Measurements from ENCODE around the gene FNBP1L.
"Not testable (repeated sequence)": the region's sequence is repeated elsewhere in the genome, so short reads cannot be mapped to it uniquely, and the experiment has no call there.

FNBP1L gene

GRCh38 chr1:93446837-93447451 lies 974 bp upstream of the FNBP1L start:
- Histone ChIP-seq H3K4me3 (ENCODE audit: low read depth, low read length) (peak overlapping the region; percentile 72), H3K4me1 (ENCODE audit: control insufficient read depth, insufficient read depth, low read length) (peaks cover 15% of the 10 kb centered on the region), H3K27me3 (ENCODE audit: control insufficient read depth, insufficient read depth, low read length) (no peaks in the 10 kb centered on the region), H3K9ac (ENCODE audit: low read depth, low read length) (no peak overlapping the region), H3K36me3 (ENCODE audit: control insufficient read depth, insufficient read depth, low read length) (no peaks in the 10 kb centered on the region), H3K9me3 (ENCODE audit: control insufficient read depth, insufficient read depth, low read length) (no peaks in the 10 kb centered on the region)

- H3K27me3 ChIP-seq (ENCODE audit: control insufficient read depth, insufficient read depth, low read length) = no peaks in the 10 kb centered on the region
- H3K9me3 ChIP-seq (ENCODE audit: control insufficient read depth, insufficient read depth, low read length) = no peaks in the 10 kb centered on the region
- no peaks in the 10 kb centered on the region for H3K36me3 ChIP-seq (ENCODE audit: control insufficient read depth, insufficient read depth, low read length)
- peak overlapping the region; percentile 98 for H3K4me3 ChIP-seq (ENCODE audit: low read depth, low read length)
- peaks cover 17% of the 10 kb centered on the region for H3K4me1 ChIP-seq (ENCODE audit: control insufficient read depth, insufficient read depth, low read length)
- H3K9ac ChIP-seq (ENCODE audit: low read depth, low read length) = peak overlapping the region; percentile 93
These were observed 519 bp downstream of the FNBP1L start for GRCh38 chr1:93448292-93448982.

GRCh38 chr1:93448983-93449804 lies 1.3 kb downstream of the FNBP1L start:
- Histone ChIP-seq H3K27me3 (ENCODE audit: control insufficient read depth, insufficient read depth, low read length) (no peaks in the 10 kb centered on the region), H3K4me3 (ENCODE audit: low read depth, low read length) (peak overlapping the region; percentile 98), H3K9ac (ENCODE audit: low read depth, low read length) (peak overlapping the region; percentile 93), H3K9me3 (ENCODE audit: control insufficient read depth, insufficient read depth, low read length) (no peaks in the 10 kb centered on the region), H3K4me1 (ENCODE audit: control insufficient read depth, insufficient read depth, low read length) (peaks cover 19% of the 10 kb centered on the region), H3K36me3 (ENCODE audit: control insufficient read depth, insufficient read depth, low read length) (no peaks in the 10 kb centered on the region)

- Histone ChIP-seq H3K4me3 (ENCODE audit: low read depth, low read length) (peak overlapping the region; percentile 98), H3K27me3 (ENCODE audit: control insufficient read depth, insufficient read depth, low read length) (no peaks in the 10 kb centered on the region), H3K9ac (ENCODE audit: low read depth, low read length) (no peak overlapping the region), H3K9me3 (ENCODE audit: control insufficient read depth, insufficient read depth, low read length) (no peaks in the 10 kb centered on the region), H3K36me3 (ENCODE audit: control insufficient read depth, insufficient read depth, low read length) (no peaks in the 10 kb centered on the region), H3K4me1 (ENCODE audit: control insufficient read depth, insufficient read depth, low read length) (peaks cover 19% of the 10 kb centered on the region)
These were observed 2.4 kb downstream of the FNBP1L start for GRCh38 chr1:93450321-93450720.

- Histone ChIP-seq H3K36me3 (ENCODE audit: control insufficient read depth, insufficient read depth, low read length) (no peaks in the 10 kb centered on the region), H3K4me1 (ENCODE audit: control insufficient read depth, insufficient read depth, low read length) (peaks cover 15% of the 10 kb centered on the region), H3K27me3 (ENCODE audit: control insufficient read depth, insufficient read depth, low read length) (no peaks in the 10 kb centered on the region), H3K9me3 (ENCODE audit: control insufficient read depth, insufficient read depth, low read length) (no peaks in the 10 kb centered on the region), H3K4me3 (ENCODE audit: low read depth, low read length) (no peak overlapping the region), H3K9ac (ENCODE audit: low read depth, low read length) (no peak overlapping the region)
These were observed 6.0 kb downstream of the FNBP1L start for GRCh38 chr1:93453911-93454310.

GRCh38 chr1:93459126-93459525 lies 11.2 kb downstream of the FNBP1L start:
- no peak overlapping the region for H3K9ac ChIP-seq (ENCODE audit: low read depth, low read length)
- H3K4me3 ChIP-seq (ENCODE audit: low read depth, low read length) = no peak overlapping the region
- peaks cover 12% of the 10 kb centered on the region for H3K4me1 ChIP-seq (ENCODE audit: control insufficient read depth, insufficient read depth, low read length)
- H3K36me3 ChIP-seq (ENCODE audit: control insufficient read depth, insufficient read depth, low read length) = no peaks in the 10 kb centered on the region
- H3K27me3 ChIP-seq (ENCODE audit: control insufficient read depth, insufficient read depth, low read length) = no peaks in the 10 kb centered on the region
- no peaks in the 10 kb centered on the region for H3K9me3 ChIP-seq (ENCODE audit: control insufficient read depth, insufficient read depth, low read length)

- H3K9me3 ChIP-seq (ENCODE audit: control insufficient read depth, insufficient read depth, low read length) = no peaks in the 10 kb centered on the region
- H3K4me3 ChIP-seq (ENCODE audit: low read depth, low read length) = no peak overlapping the region
- no peaks in the 10 kb centered on the region for H3K36me3 ChIP-seq (ENCODE audit: control insufficient read depth, insufficient read depth, low read length)
- peaks cover 12% of the 10 kb centered on the region for H3K4me1 ChIP-seq (ENCODE audit: control insufficient read depth, insufficient read depth, low read length)
- H3K9ac ChIP-seq (ENCODE audit: low read depth, low read length) = no peak overlapping the region
- H3K27me3 ChIP-seq (ENCODE audit: control insufficient read depth, insufficient read depth, low read length) = no peaks in the 10 kb centered on the region
These were observed 13.3 kb downstream of the FNBP1L start for GRCh38 chr1:93461236-93461635.

- peaks cover 12% of the 10 kb centered on the region for H3K4me1 ChIP-seq (ENCODE audit: control insufficient read depth, insufficient read depth, low read length)
- no peaks in the 10 kb centered on the region for H3K27me3 ChIP-seq (ENCODE audit: control insufficient read depth, insufficient read depth, low read length)
- no peaks in the 10 kb centered on the region for H3K36me3 ChIP-seq (ENCODE audit: control insufficient read depth, insufficient read depth, low read length)
- H3K9ac ChIP-seq (ENCODE audit: low read depth, low read length) = no peak overlapping the region
- no peaks in the 10 kb centered on the region for H3K9me3 ChIP-seq (ENCODE audit: control insufficient read depth, insufficient read depth, low read length)
- no peak overlapping the region for H3K4me3 ChIP-seq (ENCODE audit: low read depth, low read length)
These were observed 16.0 kb downstream of the FNBP1L start for GRCh38 chr1:93463960-93464359.

GRCh38 chr1:93465371-93466082 lies 17.6 kb downstream of the FNBP1L start:
- H3K9me3 ChIP-seq (ENCODE audit: control insufficient read depth, insufficient read depth, low read length); H3K9ac ChIP-seq (ENCODE audit: low read depth, low read length); H3K27me3 ChIP-seq (ENCODE audit: control insufficient read depth, insufficient read depth, low read length); H3K4me3 ChIP-seq (ENCODE audit: low read depth, low read length); H3K36me3 ChIP-seq (ENCODE audit: control insufficient read depth, insufficient read depth, low read length); H3K4me1 ChIP-seq (ENCODE audit: control insufficient read depth, insufficient read depth, low read length): not testable (repeated sequence)

- Histone ChIP-seq H3K9ac (ENCODE audit: low read depth, low read length) (no peak overlapping the region), H3K4me3 (ENCODE audit: low read depth, low read length) (no peak overlapping the region), H3K4me1 (ENCODE audit: control insufficient read depth, insufficient read depth, low read length) (peaks cover 7% of the 10 kb centered on the region), H3K9me3 (ENCODE audit: control insufficient read depth, insufficient read depth, low read length) (no peaks in the 10 kb centered on the region), H3K36me3 (ENCODE audit: control insufficient read depth, insufficient read depth, low read length) (no peaks in the 10 kb centered on the region), H3K27me3 (ENCODE audit: control insufficient read depth, insufficient read depth, low read length) (no peaks in the 10 kb centered on the region)
These were observed 19.7 kb downstream of the FNBP1L start for GRCh38 chr1:93467606-93468005.

GRCh38 chr1:93468662-93469061 lies 20.7 kb downstream of the FNBP1L start:
- Histone ChIP-seq H3K4me1 (ENCODE audit: control insufficient read depth, insufficient read depth, low read length) (peaks cover 8% of the 10 kb centered on the region), H3K4me3 (ENCODE audit: low read depth, low read length) (no peak overlapping the region), H3K9me3 (ENCODE audit: control insufficient read depth, insufficient read depth, low read length) (no peaks in the 10 kb centered on the region), H3K27me3 (ENCODE audit: control insufficient read depth, insufficient read depth, low read length) (no peaks in the 10 kb centered on the region), H3K9ac (ENCODE audit: low read depth, low read length) (no peak overlapping the region), H3K36me3 (ENCODE audit: control insufficient read depth, insufficient read depth, low read length) (no peaks in the 10 kb centered on the region)

Data from iPS-15b (cell line).